HG02642 (cell line): ENCODE results near the gene GRB2.
"Not testable (repeated sequence)": the region's sequence is repeated elsewhere in the genome, so short reads cannot be mapped to it uniquely, and the experiment has no call there.

Experiments used
- ATAC-seq: cut with Tn5 transposase; IDR thresholded peaks from one replicate; pipeline ENCODE4 v1.9.1; 2021; ENCODE audit warnings: mild to moderate bottlenecking; ENCODE audit not compliant: unreplicated experiment, poor library complexity

GRB2 gene

DNA sequence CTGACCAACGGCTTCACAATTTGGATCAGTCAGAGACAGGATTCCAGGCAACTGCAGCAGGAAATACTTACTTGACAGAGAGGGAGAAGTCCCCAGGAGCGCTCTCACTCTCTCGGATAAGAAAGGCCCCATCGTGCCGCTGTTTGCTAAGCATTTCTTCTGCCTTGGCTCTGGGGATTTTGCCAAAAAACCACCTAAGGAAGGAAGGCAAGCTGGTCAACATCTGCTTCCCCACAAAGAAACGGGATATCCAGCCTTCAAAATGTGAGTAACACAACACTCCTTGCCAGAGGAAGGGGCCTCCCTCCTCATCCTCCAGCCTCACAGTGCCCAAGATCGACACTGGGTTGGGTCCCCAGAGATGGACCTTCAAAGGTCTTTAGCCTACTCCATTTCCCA is 79.7 kb downstream of the GRB2 start:
- ATAC-seq: no peak

DNA sequence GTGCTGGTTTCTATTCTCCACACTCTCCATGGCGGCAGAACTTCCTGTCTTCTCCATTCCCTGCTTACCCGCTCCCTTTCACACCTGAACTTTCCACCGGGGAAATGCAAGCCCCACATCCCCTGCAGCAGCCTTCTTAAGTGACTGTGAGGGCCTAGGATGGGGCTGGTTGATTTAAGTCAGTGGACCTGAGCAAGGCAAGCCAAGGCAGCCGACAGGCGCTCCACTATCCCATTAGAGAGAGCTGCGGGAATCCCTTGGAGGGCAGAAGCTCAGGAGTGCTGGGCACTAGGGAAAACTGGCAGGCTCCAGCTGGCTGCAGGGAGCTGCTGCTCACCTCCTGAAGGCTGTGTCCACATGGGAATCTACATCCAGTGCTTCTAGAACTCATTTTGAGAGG is 80.1 kb downstream of the GRB2 start:
- no peak for ATAC-seq

DNA sequence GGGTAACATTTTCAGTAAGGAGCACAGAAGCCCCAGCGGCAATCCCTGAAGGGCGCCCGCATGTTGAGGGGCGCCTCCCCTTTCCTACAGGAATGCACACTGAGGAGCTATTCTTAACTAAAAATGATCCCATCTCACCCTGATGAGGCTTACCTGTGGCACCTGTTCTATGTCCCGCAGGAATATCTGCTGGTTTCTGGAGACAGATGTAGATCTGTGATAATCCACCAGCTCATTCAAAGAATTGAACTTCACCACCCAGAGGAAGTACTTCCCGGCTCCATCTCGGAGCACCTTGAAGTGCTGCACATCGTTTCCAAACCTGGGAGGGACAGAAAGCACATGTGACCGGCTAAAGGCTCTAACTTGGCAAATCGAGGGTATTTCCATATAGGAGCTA is 84.0 kb downstream of the GRB2 start:
- no peak for ATAC-seq

DNA sequence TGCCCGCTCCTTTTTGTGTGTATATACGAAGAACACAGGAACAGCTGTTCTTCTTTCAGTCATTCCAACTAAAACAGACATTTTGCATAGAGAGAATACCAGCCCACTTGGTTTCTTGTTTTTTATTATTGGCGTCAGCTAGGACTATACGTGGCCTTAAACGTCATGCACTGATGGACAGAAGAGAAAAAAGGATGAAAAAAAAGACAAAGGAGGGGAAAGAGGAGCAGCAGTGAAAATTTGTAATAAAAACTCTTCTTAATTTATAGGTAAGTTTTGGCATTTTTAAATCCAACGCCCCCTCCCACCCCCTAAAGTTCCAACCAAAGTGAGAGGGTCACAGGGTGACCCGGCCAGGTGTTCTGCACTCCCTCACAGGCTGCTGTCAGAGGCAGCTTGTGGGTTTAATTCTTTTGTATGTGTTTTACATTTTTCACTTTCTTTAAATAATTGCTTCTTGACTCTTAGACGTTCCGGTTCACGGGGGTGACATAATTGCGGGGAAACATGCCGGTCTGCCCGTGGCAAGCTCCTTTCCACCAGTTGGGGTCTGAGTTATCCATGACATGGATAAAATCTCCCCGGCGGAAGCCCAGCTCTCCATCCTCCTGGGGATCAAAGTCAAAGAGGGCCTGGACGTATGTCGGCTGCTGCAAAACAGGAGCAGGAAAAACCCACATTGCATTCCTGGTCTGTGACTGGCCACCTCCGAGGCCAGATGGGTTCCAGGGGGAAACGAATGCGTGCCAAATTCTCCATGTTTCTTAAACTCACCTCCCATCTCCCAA is 85.4 kb downstream of the GRB2 start:
- ATAC-seq: peak; percentile 50

- ATAC-seq: no peak
Measured at GRCh38 chr17:75318615-75319222, 86.8 kb downstream of the GRB2 start.

DNA sequence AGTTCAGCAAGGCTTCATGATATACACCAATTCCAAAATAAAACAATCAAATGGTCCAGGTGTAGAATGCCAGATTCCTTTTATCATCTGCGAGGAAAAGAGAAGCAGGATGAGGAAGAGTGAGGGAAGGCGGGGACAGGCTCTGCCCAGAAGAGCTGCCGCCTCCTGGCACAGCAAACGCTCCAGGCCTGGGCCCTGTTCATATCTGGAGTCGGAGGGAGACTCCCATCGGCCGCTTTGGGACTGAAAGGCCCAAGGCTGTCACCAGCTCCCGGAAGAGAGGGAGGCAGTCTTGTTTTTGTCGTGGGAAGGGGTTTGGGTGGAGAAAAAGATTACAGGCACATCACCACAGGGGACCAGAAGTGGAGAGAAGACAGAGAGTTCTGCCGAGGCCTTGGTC is 87.3 kb downstream of the GRB2 start:
- no peak for ATAC-seq

GRCh38 chr17:75317671-75318070 is 87.8 kb downstream of the GRB2 start:
- no peak for ATAC-seq

DNA sequence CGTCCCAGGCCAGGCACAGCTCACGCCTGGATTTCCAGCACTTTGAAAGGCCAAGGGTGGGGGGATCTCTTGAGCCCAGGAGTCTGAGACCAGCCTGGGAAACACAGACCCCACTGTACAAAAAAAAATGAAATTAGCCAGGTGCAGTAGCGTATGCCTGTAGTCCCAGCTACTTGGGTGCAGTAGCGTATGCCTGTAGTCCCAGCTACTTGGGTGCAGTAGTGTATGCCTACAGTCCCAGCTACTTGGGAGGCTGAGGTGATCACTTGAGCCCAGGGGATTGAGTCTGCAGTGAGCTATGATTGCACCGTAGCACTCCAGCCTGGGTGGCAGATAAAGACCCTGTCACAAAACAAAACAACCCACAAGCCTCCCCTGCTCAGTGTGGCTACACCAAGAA is 89.2 kb downstream of the GRB2 start:
- ATAC-seq: no peak

GRCh38 chr17:75315541-75316243 is 89.8 kb downstream of the GRB2 start:
- ATAC-seq: no peak

DNA sequence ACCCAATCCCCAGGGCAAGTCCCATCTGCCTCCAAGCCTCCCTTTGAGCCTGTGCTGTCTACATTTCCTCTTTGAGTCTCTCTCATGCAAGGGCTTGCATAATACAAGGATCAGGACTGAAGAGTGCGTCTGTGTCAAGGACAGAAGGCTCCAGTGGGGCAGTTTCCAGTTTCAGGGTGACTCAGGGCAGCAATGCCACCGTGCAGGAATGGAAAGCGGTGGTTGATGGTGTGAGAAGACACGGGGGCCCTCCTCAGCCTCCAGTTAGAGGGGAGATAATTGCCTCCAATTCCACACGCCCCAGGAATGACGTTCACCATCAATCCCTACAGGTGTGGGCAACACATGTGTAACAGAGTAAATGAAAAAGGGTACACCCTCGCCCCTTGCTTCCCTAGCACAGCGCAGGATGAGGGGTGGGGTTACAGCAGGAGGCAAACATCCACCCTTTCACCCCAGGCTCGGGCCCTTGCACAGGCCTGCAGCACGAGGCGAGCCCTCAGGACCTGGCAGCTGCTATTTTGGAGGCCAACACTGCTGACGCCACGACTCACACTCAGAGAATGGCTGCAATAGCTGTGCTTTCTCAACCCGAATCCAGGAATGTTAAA is 91.4 kb downstream of the GRB2 start:
- no peak for ATAC-seq

- no peak for ATAC-seq
Measured at GRCh38 chr17:75308732-75309629, 96.5 kb downstream of the GRB2 start.

DNA sequence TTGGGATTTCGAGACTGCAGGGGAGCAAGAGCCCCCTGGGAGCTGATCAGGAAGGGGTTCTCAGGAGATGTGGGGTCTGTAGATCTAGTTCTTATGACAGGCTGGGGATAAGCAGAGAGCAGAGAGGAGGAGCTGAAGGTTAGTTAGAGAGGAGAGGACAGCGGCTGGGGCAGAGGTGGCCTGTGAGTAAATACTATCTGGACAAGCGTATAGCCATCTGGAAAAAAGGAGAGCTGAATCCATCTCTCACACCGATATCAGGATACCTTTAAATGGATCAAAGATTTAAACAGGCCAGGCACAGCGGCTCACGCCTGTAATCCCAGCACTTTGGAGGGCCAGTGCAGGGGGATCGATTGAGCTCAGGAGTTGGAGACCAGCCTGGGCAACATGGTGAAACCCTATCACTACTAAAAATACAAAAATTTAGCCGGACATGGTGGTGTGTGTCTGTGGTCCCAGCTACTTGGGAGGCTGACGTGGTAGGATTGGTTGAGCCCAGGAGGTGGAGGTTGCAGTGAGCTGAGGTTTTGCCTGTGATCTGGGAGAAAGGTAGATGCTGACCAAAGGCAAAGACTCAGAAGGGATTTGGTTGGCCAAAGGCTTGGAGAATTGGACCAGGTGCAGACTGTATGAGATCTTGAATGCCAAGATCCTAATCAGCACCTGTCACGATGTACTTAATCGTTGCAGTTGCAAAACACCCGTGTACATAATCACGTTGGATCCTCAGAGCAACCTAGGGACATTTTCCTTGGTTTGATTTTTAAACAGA is 97.3 kb downstream of the GRB2 start:
- no peak for ATAC-seq

GRCh38 chr17:75301502-75302206 is 103.8 kb downstream of the GRB2 start:
- ATAC-seq: no peak

- ATAC-seq: no peak
Measured at GRCh38 chr17:75301049-75301448, 104.4 kb downstream of the GRB2 start.

GRCh38 chr17:75300280-75300679 is 105.2 kb downstream of the GRB2 start:
- no peak for ATAC-seq

- peak; percentile 61 for ATAC-seq
Measured at GRCh38 chr17:75295201-75296158, 110.0 kb downstream of the GRB2 start.

- not testable (repeated sequence) for ATAC-seq
Measured at GRCh38 chr17:75292810-75293448, 112.5 kb downstream of the GRB2 start.
